Mammary epithelial cell (primary cell): ENCODE measurements around the gene RNF223.

Source experiments
- EZH2 ChIP-seq: IDR thresholded peaks from 2 replicates; pipeline ENCODE4 v1.6.1; 2012; ENCODE audit warnings: low read length, inconsistent platforms, borderline replicate concordance
- TF ChIP-seq, protein P1 (sequence below), 2 donors: IDR thresholded peaks in 1 of 2; conservative IDR thresholded peaks in 1 of 2; 2 replicates each; pipeline ENCODE4 v1.5.1; 2011 to 2012; ENCODE audit warnings: inconsistent platforms in 2 of 2, low read length in 2 of 2, mild to moderate bottlenecking in 2 of 2, control low read depth in 1 of 2, low read depth in 1 of 2; ENCODE audit not compliant: insufficient read depth in 1 of 2; ENCODE audit errors: extremely low read depth in 1 of 2

DNA sequence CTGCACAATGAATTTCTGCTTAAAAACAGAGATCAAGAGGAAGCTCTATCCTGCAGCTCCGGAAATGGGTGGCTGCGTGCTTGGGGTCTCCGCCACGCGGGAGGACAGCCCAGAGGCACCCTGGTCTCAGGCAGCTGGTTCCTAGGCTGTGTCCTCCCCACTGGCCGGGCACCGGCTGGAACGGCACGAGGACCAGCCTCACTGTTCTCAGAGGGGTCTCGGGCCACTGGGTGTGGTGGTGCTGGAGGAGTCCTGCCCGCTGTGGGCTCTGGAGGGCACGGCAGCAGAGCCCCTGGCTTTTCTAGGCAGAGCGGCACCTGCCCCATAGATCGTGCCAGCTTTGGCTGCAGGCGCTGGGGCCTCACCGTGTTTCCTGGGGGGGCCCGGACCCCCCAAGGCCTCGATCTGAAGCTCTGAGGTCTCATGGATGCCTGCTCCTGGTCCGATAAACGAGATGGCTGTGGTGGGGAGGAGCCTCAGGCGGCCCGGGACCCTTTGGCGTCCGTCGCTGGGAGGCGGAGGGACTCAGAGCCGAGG, 8.2 kb upstream of the RNF223 start:
- no peak for TF ChIP-seq EZH2
- TF ChIP-seq, protein P1, sequence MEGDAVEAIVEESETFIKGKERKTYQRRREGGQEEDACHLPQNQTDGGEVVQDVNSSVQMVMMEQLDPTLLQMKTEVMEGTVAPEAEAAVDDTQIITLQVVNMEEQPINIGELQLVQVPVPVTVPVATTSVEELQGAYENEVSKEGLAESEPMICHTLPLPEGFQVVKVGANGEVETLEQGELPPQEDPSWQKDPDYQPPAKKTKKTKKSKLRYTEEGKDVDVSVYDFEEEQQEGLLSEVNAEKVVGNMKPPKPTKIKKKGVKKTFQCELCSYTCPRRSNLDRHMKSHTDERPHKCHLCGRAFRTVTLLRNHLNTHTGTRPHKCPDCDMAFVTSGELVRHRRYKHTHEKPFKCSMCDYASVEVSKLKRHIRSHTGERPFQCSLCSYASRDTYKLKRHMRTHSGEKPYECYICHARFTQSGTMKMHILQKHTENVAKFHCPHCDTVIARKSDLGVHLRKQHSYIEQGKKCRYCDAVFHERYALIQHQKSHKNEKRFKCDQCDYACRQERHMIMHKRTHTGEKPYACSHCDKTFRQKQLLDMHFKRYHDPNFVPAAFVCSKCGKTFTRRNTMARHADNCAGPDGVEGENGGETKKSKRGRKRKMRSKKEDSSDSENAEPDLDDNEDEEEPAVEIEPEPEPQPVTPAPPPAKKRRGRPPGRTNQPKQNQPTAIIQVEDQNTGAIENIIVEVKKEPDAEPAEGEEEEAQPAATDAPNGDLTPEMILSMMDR (conservative IDR thresholded peaks at IDR 0.05 in 1 of 2, IDR thresholded peaks at IDR 0.05 in 1 of 2; ENCODE audit: extremely low read depth in 1 of 2, insufficient read depth in 1 of 2, low read depth in 1 of 2, low read length in 2 of 2), result no peak
